ENCODE data around the gene RD3L.

RD3L gene

DNA sequence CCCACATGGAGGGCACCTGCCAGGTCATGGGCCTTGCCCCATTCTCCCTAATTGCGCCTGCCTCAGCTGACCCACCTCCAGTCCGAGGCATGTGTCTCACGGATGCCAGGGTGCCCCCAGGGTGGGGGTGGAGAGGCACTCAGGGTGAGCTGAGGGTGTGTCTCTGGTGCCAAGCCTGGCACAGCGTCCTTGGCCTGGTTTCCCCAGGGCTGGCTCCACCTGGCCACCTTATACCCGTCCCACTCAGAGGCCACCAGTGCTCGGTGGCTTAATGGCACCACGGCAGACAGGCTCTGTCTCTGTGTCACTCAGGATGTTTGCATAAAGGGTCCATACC lies 47.6 kb downstream of the RD3L start:
- DNase-seq (ENCODE audit: low spot score): no peak

DNA sequence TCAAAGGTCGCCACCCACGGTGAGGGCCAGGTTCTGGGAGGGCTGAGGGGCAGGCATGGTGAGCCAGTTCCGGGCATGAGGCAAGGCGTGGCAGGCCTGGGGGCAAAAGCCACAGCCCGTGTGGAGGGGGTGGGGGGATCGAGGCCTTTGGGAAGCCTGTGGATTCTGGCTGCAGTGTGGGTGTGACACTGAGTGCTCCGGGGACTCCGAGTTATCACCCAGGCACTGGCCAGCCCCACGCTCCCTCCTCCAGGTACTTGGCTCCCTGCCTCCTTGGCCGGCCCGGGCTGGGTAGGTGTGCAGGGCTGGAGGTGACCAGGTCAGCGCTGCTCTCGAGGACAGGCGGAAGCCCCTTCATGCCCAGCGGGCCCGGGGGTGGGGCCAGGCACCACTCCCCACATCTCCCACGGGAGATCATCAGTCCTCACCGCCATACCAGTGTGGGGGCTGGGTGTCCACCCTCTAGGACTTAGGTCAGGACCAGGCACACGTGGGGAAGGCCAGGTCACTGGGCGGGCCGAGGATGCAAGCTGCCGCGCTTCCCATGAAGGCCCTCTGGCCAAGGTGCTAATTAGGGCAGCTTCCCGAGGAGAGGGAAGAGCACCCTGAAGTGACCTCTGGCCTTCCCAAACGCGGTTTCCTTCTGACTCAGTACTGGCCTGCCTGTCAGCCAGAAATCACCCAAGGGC lies 48.2 kb downstream of the RD3L start:
- no peak for DNase-seq (ENCODE audit: low spot score)

GRCh38 chr14:103892247-103892646 lies 50.1 kb downstream of the RD3L start:
- no peak for DNase-seq (ENCODE audit: low spot score)

GRCh38 chr14:103891667-103892215 lies 50.6 kb downstream of the RD3L start:
- DNase-seq (ENCODE audit: low spot score): no peak

GRCh38 chr14:103890821-103891666 lies 51.3 kb downstream of the RD3L start:
- no peak for DNase-seq (ENCODE audit: low spot score)

Measured in putamen (tissue), 1 donor.